NCI-H1105 treated with DMSO at 0.1 percent for 48 hours (cell line): ENCODE results near the gene KRTAP12-2.
"Not testable (repeated sequence)": the region's sequence is repeated elsewhere in the genome, so short reads cannot be mapped to it uniquely, and the experiment has no call there.

Experiments used
- DNase-seq: peaks from one replicate; lab custom pipeline; 2025; lab: John Stamatoyannopoulos, UW

Gene KRTAP12-2

GRCh38 chr21:44650265-44650972, 16.3 kb downstream of the KRTAP12-2 start:
- DNase-seq, result no peak

- DNase-seq, result no peak
Measured at GRCh38 chr21:44649521-44650100, 17.1 kb downstream of the KRTAP12-2 start.

GRCh38 chr21:44648557-44649311, 18.0 kb downstream of the KRTAP12-2 start:
- no peak for DNase-seq

- no peak for DNase-seq
Measured at GRCh38 chr21:44647222-44647552, 19.5 kb downstream of the KRTAP12-2 start.

GRCh38 chr21:44646366-44647221, 20.1 kb downstream of the KRTAP12-2 start, which contains the start of gene KRTAP10-11:
Gene KRTAP10-11 (plus strand): TSS chr21:44646414. CDS start chr21:44646459, 45 bp downstream.
- not testable (repeated sequence) for DNase-seq

- no peak for DNase-seq
Measured at GRCh38 chr21:44644878-44645277, 21.8 kb downstream of the KRTAP12-2 start.

GRCh38 chr21:44643741-44644310, 22.9 kb downstream of the KRTAP12-2 start:
- no peak for DNase-seq

GRCh38 chr21:44640761-44641160, 26.0 kb downstream of the KRTAP12-2 start:
- DNase-seq, result no peak

GRCh38 chr21:44639331-44639655, 27.4 kb downstream of the KRTAP12-2 start:
- no peak for DNase-seq

- not testable (repeated sequence) for DNase-seq
Measured at GRCh38 chr21:44638506-44639330, 28.0 kb downstream of the KRTAP12-2 start.

GRCh38 chr21:44637851-44638348, 28.8 kb downstream of the KRTAP12-2 start:
- DNase-seq, result not testable (repeated sequence)

- no peak for DNase-seq
Measured at GRCh38 chr21:44637018-44637850, 29.5 kb downstream of the KRTAP12-2 start, which contains the start of gene KRTAP10-10. Gene KRTAP10-10 (plus strand): TSS chr21:44637356. CDS start chr21:44637418, 62 bp downstream.

- DNase-seq, result no peak
Measured at GRCh38 chr21:44636209-44637017, 30.3 kb downstream of the KRTAP12-2 start.

- no peak for DNase-seq
Measured at GRCh38 chr21:44632067-44632466, 34.7 kb downstream of the KRTAP12-2 start.

- no peak for DNase-seq
Measured at GRCh38 chr21:44630440-44630839, 36.3 kb downstream of the KRTAP12-2 start.

GRCh38 chr21:44628707-44629391, 37.9 kb downstream of the KRTAP12-2 start:
- DNase-seq, result no peak

GRCh38 chr21:44627831-44628233, 38.9 kb downstream of the KRTAP12-2 start:
- not testable (repeated sequence) for DNase-seq

- not testable (repeated sequence) for DNase-seq
Measured at GRCh38 chr21:44627181-44627822, 39.4 kb downstream of the KRTAP12-2 start.
